ENCODE data around the gene ZBTB38. TPM values are rescaled to one million over a fixed set of nuclear protein-coding genes. Genes with fewer than 3 reads are reported as not detected.
A peak's percentile ranks its signal among the peaks of the same experiment; 100 is the strongest.

ZBTB38 gene
- total RNA-seq, 2 experiments from 2014 or later: 8.4 to 12.4 TPM

DNA sequence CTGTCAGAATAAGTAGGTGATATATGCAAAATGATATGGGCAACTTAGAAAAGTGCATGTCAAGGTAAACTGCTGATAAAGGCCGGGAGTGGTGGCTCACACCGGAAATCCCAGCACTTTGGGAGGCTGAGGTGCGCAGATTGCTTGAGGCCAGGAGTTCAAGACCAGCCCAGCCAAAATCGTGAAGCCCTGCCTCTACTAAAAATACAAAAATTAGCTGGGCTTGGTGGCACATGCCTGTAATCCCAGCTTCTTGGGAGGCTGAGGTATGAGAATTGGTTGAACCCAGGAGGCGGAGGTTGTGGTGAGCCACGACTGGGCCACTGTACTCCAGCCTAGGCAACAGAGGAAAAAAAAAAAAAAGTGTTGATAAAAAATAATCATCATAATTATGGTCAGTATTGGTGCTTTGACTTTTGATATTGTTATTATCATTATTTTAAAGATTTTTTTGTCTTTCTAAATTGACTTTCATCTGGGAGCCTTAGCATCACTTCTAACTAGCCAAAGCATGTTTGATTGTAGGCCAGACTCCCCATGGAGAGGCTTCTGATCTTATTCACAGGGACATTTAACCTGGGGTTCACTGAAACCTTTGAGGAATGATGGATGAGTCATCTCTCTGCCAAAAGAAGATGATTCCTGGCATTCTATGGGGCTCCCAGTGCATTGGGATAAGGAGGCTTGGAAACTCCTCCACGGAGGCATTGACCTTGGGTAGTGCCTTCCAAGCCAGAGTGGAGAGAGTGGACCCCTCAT, 5.6 kb downstream of the ZBTB38 start:
- Histone ChIP-seq H3K27ac (ENCODE audit: low read depth, low read length, poor library complexity, severe bottlenecking) (no peak overlapping the region), H3K36me3 (ENCODE audit: insufficient read depth, low read length) (no peaks in the 10 kb centered on the region), H3K4me3 (ENCODE audit: low read depth, low read length, poor library complexity, severe bottlenecking) (no peak overlapping the region), H4K20me1 (ENCODE audit: insufficient read depth, low read length) (no peaks in the 10 kb centered on the region), H3K79me2 (ENCODE audit: insufficient read depth, low read depth, low read length) (no peaks in the 10 kb centered on the region), H2AFZ (ENCODE audit: low read length) (no peak overlapping the region), H3K9me3 (ENCODE audit: low read length) (no peaks in the 10 kb centered on the region), H3K9me2 (ENCODE audit: insufficient read depth, low read length) (no peaks in the 10 kb centered on the region), H3K4me1 (ENCODE audit: insufficient read depth, low read length, poor library complexity, severe bottlenecking) (peaks cover 17% of the 10 kb centered on the region), H3K4me2 (ENCODE audit: low read length) (no peak overlapping the region)
- intact Hi-C loops (cut with micrococcal nuclease; ENCODE audit: unreplicated experiment): no loop called here
- BruUV-seq (replicated peaks): no TSS peak
- CTCF ChIA-PET (ENCODE audit: unreplicated experiment): no interaction called here
- no peak for DNase-seq (ENCODE audit: low spot score)
- TF ChIP-seq CTCF (conservative IDR thresholded peaks at IDR 0.05; ENCODE audit: low read length): no peak
- TF ChIP-seq EZH2phosphoT487 (IDR thresholded peaks at IDR 0.05; ENCODE audit: borderline replicate concordance, low read depth, low read length): no peak
- POLR2A ChIA-PET: interaction anchor here (0.7 to 1.8 kb wide), 5 partner anchors 9 to 67 kb away, joined by 3 to 12 read pairs (median 8); no protein-coding TSS in a partner anchor

- TF ChIP-seq EZH2phosphoT487 (IDR thresholded peaks at IDR 0.05; ENCODE audit: borderline replicate concordance, low read depth, low read length): no peak
- no peak for TF ChIP-seq CTCF (conservative IDR thresholded peaks at IDR 0.05; ENCODE audit: low read length)
- Histone ChIP-seq H2AFZ (ENCODE audit: low read length) (peak overlapping the region; percentile 79), H3K4me1 (ENCODE audit: insufficient read depth, low read length, poor library complexity, severe bottlenecking) (peaks cover 29% of the 10 kb centered on the region), H3K4me2 (ENCODE audit: low read length) (peak overlapping the region; percentile 10; the same call in 1 of the 2 replicates), H3K27ac (ENCODE audit: low read depth, low read length, poor library complexity, severe bottlenecking) (no peak overlapping the region), H3K9me2 (ENCODE audit: insufficient read depth, low read length) (no peaks in the 10 kb centered on the region), H4K20me1 (ENCODE audit: insufficient read depth, low read length) (no peaks in the 10 kb centered on the region), H3K36me3 (ENCODE audit: insufficient read depth, low read length) (no peaks in the 10 kb centered on the region), H3K4me3 (ENCODE audit: low read depth, low read length, poor library complexity, severe bottlenecking) (no peak overlapping the region), H3K79me2 (ENCODE audit: insufficient read depth, low read depth, low read length) (no peaks in the 10 kb centered on the region), H3K9me3 (ENCODE audit: low read length) (no peaks in the 10 kb centered on the region)
- ChIA-PET CTCF (ENCODE audit: unreplicated experiment) (no interaction called here), POLR2A (interaction anchor here (0.5 to 1.9 kb wide), 3 partner anchors 8 to 1107 kb away, joined by 3 to 17 read pairs (median 5); no protein-coding TSS in a partner anchor)
- BruUV-seq (replicated peaks): no TSS peak
- intact Hi-C loops (cut with micrococcal nuclease; ENCODE audit: unreplicated experiment): no loop called here
- no peak for DNase-seq (ENCODE audit: low spot score)
These were observed 7.3 kb downstream of the ZBTB38 start for GRCh38 chr3:141375381-141376301.

Measured in OCI-LY7 (cell line).